ENCODE data around the gene BBS7.

- TF ChIP-seq, protein P1, sequence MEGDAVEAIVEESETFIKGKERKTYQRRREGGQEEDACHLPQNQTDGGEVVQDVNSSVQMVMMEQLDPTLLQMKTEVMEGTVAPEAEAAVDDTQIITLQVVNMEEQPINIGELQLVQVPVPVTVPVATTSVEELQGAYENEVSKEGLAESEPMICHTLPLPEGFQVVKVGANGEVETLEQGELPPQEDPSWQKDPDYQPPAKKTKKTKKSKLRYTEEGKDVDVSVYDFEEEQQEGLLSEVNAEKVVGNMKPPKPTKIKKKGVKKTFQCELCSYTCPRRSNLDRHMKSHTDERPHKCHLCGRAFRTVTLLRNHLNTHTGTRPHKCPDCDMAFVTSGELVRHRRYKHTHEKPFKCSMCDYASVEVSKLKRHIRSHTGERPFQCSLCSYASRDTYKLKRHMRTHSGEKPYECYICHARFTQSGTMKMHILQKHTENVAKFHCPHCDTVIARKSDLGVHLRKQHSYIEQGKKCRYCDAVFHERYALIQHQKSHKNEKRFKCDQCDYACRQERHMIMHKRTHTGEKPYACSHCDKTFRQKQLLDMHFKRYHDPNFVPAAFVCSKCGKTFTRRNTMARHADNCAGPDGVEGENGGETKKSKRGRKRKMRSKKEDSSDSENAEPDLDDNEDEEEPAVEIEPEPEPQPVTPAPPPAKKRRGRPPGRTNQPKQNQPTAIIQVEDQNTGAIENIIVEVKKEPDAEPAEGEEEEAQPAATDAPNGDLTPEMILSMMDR (IDR thresholded peaks at IDR 0.05): no peak
- TF ChIP-seq POLR2A (IDR thresholded peaks at IDR 0.05) (no peak), POLR2AphosphoS5 (IDR thresholded peaks at IDR 0.05) (no peak)
These were observed 47.3 kb downstream of the BBS7 start for GRCh38 chr4:121822796-121823504.
